Measurements from ENCODE around the gene ARSB.

GRCh38 chr5:78997090-78997489, 12.0 kb upstream of the ARSB start:
- TF ChIP-seq CTCF (IDR thresholded peaks at IDR 0.05) (no peak), SIN3A (IDR thresholded peaks at IDR 0.05; ENCODE audit: borderline replicate concordance, insufficient read depth, low read depth, low read length) (no peak)
